ENCODE results near the gene ERN1. TPM values are rescaled to one million over a fixed set of nuclear protein-coding genes. Genes with fewer than 3 reads are reported as not detected.

Gene ERN1
- polyA plus RNA-seq, 1 donor from 2014 or later, result 2.3 TPM

- no peak overlapping the region for H2AFZ ChIP-seq (ENCODE audit: low read depth, low read length)
- TF ChIP-seq, protein P1, sequence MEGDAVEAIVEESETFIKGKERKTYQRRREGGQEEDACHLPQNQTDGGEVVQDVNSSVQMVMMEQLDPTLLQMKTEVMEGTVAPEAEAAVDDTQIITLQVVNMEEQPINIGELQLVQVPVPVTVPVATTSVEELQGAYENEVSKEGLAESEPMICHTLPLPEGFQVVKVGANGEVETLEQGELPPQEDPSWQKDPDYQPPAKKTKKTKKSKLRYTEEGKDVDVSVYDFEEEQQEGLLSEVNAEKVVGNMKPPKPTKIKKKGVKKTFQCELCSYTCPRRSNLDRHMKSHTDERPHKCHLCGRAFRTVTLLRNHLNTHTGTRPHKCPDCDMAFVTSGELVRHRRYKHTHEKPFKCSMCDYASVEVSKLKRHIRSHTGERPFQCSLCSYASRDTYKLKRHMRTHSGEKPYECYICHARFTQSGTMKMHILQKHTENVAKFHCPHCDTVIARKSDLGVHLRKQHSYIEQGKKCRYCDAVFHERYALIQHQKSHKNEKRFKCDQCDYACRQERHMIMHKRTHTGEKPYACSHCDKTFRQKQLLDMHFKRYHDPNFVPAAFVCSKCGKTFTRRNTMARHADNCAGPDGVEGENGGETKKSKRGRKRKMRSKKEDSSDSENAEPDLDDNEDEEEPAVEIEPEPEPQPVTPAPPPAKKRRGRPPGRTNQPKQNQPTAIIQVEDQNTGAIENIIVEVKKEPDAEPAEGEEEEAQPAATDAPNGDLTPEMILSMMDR (IDR thresholded peaks at IDR 0.05; ENCODE audit: poor library complexity, severe bottlenecking), result no peak
- TF ChIP-seq, protein P2, sequence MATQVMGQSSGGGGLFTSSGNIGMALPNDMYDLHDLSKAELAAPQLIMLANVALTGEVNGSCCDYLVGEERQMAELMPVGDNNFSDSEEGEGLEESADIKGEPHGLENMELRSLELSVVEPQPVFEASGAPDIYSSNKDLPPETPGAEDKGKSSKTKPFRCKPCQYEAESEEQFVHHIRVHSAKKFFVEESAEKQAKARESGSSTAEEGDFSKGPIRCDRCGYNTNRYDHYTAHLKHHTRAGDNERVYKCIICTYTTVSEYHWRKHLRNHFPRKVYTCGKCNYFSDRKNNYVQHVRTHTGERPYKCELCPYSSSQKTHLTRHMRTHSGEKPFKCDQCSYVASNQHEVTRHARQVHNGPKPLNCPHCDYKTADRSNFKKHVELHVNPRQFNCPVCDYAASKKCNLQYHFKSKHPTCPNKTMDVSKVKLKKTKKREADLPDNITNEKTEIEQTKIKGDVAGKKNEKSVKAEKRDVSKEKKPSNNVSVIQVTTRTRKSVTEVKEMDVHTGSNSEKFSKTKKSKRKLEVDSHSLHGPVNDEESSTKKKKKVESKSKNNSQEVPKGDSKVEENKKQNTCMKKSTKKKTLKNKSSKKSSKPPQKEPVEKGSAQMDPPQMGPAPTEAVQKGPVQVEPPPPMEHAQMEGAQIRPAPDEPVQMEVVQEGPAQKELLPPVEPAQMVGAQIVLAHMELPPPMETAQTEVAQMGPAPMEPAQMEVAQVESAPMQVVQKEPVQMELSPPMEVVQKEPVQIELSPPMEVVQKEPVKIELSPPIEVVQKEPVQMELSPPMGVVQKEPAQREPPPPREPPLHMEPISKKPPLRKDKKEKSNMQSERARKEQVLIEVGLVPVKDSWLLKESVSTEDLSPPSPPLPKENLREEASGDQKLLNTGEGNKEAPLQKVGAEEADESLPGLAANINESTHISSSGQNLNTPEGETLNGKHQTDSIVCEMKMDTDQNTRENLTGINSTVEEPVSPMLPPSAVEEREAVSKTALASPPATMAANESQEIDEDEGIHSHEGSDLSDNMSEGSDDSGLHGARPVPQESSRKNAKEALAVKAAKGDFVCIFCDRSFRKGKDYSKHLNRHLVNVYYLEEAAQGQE (IDR thresholded peaks at IDR 0.05; ENCODE audit: borderline replicate concordance), result no peak
- no peak for TF ChIP-seq EP300 (conservative IDR thresholded peaks at IDR 0.05; ENCODE audit: poor library complexity, severe bottlenecking)
- no peak for TF ChIP-seq SMC3 (conservative IDR thresholded peaks at IDR 0.05; ENCODE audit: poor library complexity)
- TF ChIP-seq RAD21 (conservative IDR thresholded peaks at IDR 0.05), result no peak
- no peak for TF ChIP-seq POLR2AphosphoS5 (IDR thresholded peaks at IDR 0.05)
- TF ChIP-seq MXI1 (conservative IDR thresholded peaks at IDR 0.05; ENCODE audit: poor library complexity, severe bottlenecking), result no peak
- TF ChIP-seq TAF1 (IDR thresholded peaks at IDR 0.05; ENCODE audit: low read depth), result no peak
- no peak for TF ChIP-seq EZH2 (IDR thresholded peaks at IDR 0.05; ENCODE audit: borderline replicate concordance, insufficient read depth, low read length, poor library complexity, severe bottlenecking)
Measured at GRCh38 chr17:64113006-64113405, 16.9 kb downstream of the ERN1 start.

GRCh38 chr17:64111831-64112230, 18.1 kb downstream of the ERN1 start:
- H3F3A ChIP-seq (ENCODE audit: insufficient read depth, low read length, poor library complexity, severe bottlenecking), result no peaks in the 10 kb centered on the region
- no peaks in the 10 kb centered on the region for H3K79me2 ChIP-seq (replicated peaks; ENCODE audit: insufficient read depth, low read length)
- H4K20me1 ChIP-seq (ENCODE audit: insufficient read depth), result no peaks in the 10 kb centered on the region

More at GRCh38 chr17:64113006-64113405, 16.9 kb downstream of the ERN1 start:
- Histone ChIP-seq H3K9me2 (ENCODE audit: insufficient read depth, low read length) (no peaks in the 10 kb centered on the region), H3F3A (ENCODE audit: insufficient read depth, low read length, poor library complexity, severe bottlenecking) (no peaks in the 10 kb centered on the region), H3K36me3 (ENCODE audit: insufficient read depth, low read length) (no peaks in the 10 kb centered on the region), H3K9ac (ENCODE audit: low read length) (no peak overlapping the region), H3K79me2 (replicated peaks; ENCODE audit: insufficient read depth, low read length) (no peaks in the 10 kb centered on the region), H3K27ac (ENCODE audit: low read length) (no peak overlapping the region), H3K4me2 (ENCODE audit: low read length) (no peak overlapping the region), H3K27me3 (ENCODE audit: insufficient read depth, low read depth, low read length) (no peaks in the 10 kb centered on the region), H3K9me3 (ENCODE audit: low read length) (no peaks in the 10 kb centered on the region), H4K20me1 (ENCODE audit: insufficient read depth) (no peaks in the 10 kb centered on the region), H3K4me3 (ENCODE audit: low read length) (no peak overlapping the region)

More at GRCh38 chr17:64111831-64112230, 18.1 kb downstream of the ERN1 start:
- H3K9me3 ChIP-seq (ENCODE audit: low read length), result no peaks in the 10 kb centered on the region
- H3K4me2 ChIP-seq (ENCODE audit: low read length), result no peak overlapping the region
- TF ChIP-seq, protein P2 (IDR thresholded peaks at IDR 0.05; ENCODE audit: borderline replicate concordance), result no peak
- no peak for TF ChIP-seq EZH2 (IDR thresholded peaks at IDR 0.05; ENCODE audit: borderline replicate concordance, insufficient read depth, low read length, poor library complexity, severe bottlenecking)
- no peaks in the 10 kb centered on the region for H3K27me3 ChIP-seq (ENCODE audit: insufficient read depth, low read depth, low read length)
- no peak overlapping the region for H3K9ac ChIP-seq (ENCODE audit: low read length)
- no peak overlapping the region for H3K27ac ChIP-seq (ENCODE audit: low read length)
- no peaks in the 10 kb centered on the region for H3K9me2 ChIP-seq (ENCODE audit: insufficient read depth, low read length)
- no peaks in the 10 kb centered on the region for H3K36me3 ChIP-seq (ENCODE audit: insufficient read depth, low read length)
- H3K4me3 ChIP-seq (ENCODE audit: low read length), result no peak overlapping the region
- H2AFZ ChIP-seq (ENCODE audit: low read depth, low read length), result no peak overlapping the region

All from neural cell (in vitro differentiated cells).